SU-DHL-6 (cell line): ENCODE measurements around the gene RASSF4.

Source experiments
- CTCF ChIP-seq: fragments of 200-600 bp; sonication (generic); IDR thresholded peaks from one replicate; pipeline ENCODE4 v1.5.1; 2017; ENCODE audit warnings: antibody characterized with exemption, mild to moderate bottlenecking, low read length, moderate library complexity; ENCODE audit not compliant: insufficient read depth, poor library complexity, severe bottlenecking
- EZH2phosphoT487 ChIP-seq: fragments of 200-600 bp; sonication (generic), shearing (Covaris generic); conservative IDR thresholded peaks from 2 replicates; pipeline ENCODE4 v1.6.1; 2018; ENCODE audit warnings: mild to moderate bottlenecking, antibody characterized with exemption, low read length, moderate library complexity, mixed read lengths

GRCh38 chr10:45015590-45015989 is 56.0 kb downstream of the RASSF4 start:
- TF ChIP-seq CTCF: no peak
- TF ChIP-seq EZH2phosphoT487: no peak
